Right lobe of liver (tissue), 4 donors: ENCODE data around the gene OR51G2.

Experiments used
- POLR2A ChIP-seq: fragments of 450-650 bp; IDR thresholded peaks from one replicate; pipeline ENCODE4 v1.6.1; 2017; ENCODE audit warnings: antibody characterized with exemption, mild to moderate bottlenecking
- TF ChIP-seq, protein P1 (sequence below), 4 donors: fragments of 200-600 bp in 3 of 4; fragments of 450-650 bp in 1 of 4; IDR thresholded peaks; one replicate each; pipeline versions ENCODE4 v1.5.1 to v1.8.0; 2016 to 2022; ENCODE audit warnings: antibody characterized with exemption in 4 of 4, mild to moderate bottlenecking in 2 of 4
- donor health status: DM: no; HTN: no; CAD: no.
- donor health status: DM: no; HTN: no; CAD: no.
- donor health status: DM: no; HTN: yes; CAD: no.

DNA sequence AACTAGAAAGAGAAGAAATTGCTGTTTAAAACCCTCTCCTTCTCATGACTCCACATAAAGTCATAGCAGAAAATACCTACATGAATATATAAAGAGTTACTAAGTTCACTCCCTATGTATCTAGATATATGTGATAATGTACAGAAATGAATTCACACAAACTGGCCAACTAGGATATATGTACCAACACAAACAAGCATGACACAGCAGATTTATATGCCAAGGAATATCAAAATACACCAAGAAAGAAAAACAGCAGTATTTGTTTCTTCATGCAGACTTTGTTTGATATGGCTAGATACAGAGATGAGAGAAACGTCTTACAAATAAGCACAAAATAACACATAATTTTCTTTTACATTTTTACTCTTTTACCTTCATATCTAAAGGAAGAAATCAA lies 3.2 kb upstream of the OR51G2 start:
- TF ChIP-seq, protein P1, sequence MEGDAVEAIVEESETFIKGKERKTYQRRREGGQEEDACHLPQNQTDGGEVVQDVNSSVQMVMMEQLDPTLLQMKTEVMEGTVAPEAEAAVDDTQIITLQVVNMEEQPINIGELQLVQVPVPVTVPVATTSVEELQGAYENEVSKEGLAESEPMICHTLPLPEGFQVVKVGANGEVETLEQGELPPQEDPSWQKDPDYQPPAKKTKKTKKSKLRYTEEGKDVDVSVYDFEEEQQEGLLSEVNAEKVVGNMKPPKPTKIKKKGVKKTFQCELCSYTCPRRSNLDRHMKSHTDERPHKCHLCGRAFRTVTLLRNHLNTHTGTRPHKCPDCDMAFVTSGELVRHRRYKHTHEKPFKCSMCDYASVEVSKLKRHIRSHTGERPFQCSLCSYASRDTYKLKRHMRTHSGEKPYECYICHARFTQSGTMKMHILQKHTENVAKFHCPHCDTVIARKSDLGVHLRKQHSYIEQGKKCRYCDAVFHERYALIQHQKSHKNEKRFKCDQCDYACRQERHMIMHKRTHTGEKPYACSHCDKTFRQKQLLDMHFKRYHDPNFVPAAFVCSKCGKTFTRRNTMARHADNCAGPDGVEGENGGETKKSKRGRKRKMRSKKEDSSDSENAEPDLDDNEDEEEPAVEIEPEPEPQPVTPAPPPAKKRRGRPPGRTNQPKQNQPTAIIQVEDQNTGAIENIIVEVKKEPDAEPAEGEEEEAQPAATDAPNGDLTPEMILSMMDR (IDR thresholded peaks at IDR 0.05), result no peak
- no peak for TF ChIP-seq POLR2A
